Ureter (tissue), 1 donor: ENCODE measurements around the gene ACOX3. TPM values are rescaled to one million over a fixed set of nuclear protein-coding genes. Genes with fewer than 3 reads are reported as not detected.
"Not testable (repeated sequence)": the region's sequence is repeated elsewhere in the genome, so short reads cannot be mapped to it uniquely, and the experiment has no call there.

Source experiments
- DNase-seq: peaks from one replicate; pipeline ENCODE4 v3.0.0-alpha.2; 2020; ENCODE audit warnings: low spot score
- total RNA-seq: library from RNA; stranded (reverse); gene quantifications from one replicate; pipeline ENCODE4 v1.2.4, GENCODE V29; 2023
- donor health status: DM: yes; HTN: yes; CAD: no.

ACOX3 gene
- total RNA-seq, 1 donor from 2014 or later = 49.5 TPM

- DNase-seq = no peak
Observed at GRCh38 chr4:8388528-8388870, 52.0 kb downstream of the ACOX3 start.

DNA sequence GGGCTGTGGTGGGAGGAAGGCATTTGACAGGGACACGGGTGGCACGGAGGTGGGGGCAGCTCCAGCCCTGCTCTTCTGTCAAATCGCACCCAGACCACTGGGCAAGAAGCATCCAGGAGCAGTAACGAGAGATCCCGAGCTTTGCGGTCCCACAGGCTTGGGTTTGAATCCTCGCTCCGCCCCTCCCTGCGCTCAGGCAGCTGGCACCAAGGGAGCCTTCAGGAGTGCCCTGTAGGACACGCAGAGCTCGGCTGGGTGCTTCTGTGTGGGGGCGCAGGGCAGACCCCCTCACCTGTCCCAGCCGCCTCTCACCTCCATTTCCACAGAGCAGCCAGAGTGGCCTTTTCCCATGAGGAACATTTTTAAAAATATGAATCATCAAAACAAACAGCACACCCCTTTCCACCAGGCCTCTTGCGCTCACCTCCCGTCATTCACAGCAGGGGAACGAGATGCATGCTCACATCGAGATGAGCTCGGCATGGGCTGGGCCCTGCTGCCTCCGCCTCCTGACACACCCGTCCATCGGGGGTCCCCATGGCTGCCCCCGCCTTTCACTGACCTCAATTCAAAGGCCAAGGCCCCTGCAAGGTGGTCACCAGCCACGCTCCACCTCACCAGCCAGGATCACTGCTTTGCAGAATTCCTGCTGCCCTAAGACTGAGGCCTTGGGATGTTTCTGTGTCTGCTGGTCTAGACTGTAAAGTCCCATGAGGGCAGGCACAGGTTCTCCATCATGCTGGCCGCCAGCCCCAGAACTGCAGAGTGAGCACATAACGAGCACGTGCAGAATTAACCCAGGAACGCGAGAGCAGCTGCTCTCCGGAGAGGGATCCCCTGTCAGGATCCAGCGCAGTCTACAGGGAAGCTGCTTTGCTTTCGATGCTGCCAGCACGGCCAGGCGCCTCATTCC is 52.7 kb downstream of the ACOX3 start:
- no peak for DNase-seq

GRCh38 chr4:8387194-8387593 is 53.3 kb downstream of the ACOX3 start:
- no peak for DNase-seq

- no peak for DNase-seq
Observed at GRCh38 chr4:8386731-8387130, 53.8 kb downstream of the ACOX3 start.

GRCh38 chr4:8386131-8386530 is 54.4 kb downstream of the ACOX3 start:
- DNase-seq = not testable (repeated sequence)

GRCh38 chr4:8385611-8386010 is 54.9 kb downstream of the ACOX3 start:
- DNase-seq = no peak

DNA sequence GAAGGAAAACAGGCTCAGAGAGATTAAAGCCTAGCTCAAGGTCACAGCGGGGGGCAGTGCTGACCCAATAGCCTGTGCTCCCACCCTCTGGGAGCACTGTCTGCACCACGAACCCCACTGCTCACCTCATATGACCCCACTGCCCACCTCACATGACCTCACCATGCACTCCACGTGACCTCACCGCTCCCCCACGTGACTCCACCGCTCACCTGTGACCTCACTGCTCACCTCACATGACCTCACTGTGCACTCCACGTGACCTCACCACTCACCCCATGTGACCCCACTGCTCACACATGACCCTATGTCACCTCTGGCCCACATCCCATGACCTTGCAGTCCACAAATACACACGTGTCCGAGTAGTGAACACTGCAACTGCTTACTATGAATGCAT is 55.4 kb downstream of the ACOX3 start:
- DNase-seq = no peak

GRCh38 chr4:8384397-8385060 is 56.0 kb downstream of the ACOX3 start:
- no peak for DNase-seq

DNA sequence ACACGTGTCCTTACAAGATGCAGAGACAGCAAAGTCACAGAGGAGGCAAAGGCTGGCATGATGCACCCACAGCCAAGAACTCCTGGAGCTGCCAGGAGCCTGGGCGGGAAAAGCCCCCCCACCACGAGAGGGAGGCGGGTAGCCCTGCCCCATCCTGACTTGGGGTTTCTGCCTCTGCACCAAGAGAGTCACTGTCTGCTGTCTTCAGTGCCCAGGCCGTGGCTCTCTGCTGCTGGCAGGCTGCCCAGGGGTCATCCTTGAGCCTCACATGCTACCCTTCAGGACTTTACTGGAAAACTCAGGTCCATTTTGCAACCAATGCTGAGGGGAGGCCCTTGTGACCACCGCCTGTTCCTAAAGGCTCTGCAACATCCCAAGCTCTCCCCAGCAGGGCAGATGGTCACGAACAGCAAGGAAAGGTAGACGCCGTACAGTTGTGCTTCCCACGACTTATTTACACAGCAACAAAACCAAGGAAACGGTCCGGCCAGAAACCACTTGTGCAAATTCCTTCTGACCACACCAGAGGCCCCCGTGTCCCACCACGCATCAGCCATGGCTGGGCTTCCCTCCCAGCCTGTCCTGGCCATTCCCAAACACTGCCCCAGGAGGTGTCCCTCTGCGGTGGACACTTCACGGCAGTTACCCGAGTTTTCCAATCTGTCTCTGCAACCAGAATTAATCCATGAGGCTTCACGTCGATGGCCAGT is 56.9 kb downstream of the ACOX3 start:
- no peak for DNase-seq

- no peak for DNase-seq
Observed at GRCh38 chr4:8383016-8383415, 57.5 kb downstream of the ACOX3 start.

DNA sequence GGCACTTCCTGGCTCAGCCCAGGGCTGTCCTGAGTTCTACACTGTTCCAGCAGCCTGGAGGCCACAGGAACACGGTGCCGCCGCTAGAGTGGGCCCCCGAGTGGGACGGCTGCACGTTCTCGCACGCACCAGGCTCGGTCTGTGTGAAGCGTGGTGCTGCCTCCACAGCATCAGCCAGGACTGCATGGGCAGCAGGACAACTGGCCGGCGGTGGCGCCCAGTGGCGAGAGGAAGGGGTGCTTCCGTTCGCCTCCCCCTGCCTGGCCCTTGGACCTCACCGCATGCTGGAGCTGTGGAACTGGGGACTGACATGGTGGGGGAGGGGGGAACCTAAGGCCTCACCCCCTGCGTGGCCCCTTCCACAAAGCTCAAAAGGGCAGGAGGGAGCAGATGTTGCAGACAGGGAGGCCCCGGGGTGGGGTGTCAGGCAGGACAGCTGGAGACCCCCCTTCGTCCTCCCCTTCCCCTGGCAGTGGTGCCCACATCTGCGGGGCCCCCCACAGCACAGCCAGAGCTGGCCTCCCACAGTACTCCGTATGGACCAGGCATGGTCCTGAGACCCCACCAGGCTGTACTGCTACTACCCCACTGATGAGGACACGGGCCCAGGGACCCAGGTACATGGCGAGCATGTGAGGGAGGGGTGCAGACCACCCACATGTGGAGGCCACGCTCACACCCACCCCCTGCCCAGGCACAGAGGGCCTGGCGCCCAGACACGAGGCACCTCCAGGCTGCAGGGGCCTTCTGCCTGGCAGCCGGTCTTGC is 58.5 kb downstream of the ACOX3 start:
- no peak for DNase-seq

- no peak for DNase-seq
Observed at GRCh38 chr4:8380511-8381415, 59.8 kb downstream of the ACOX3 start.

- no peak for DNase-seq
Observed at GRCh38 chr4:8379771-8380170, 60.8 kb downstream of the ACOX3 start.

DNA sequence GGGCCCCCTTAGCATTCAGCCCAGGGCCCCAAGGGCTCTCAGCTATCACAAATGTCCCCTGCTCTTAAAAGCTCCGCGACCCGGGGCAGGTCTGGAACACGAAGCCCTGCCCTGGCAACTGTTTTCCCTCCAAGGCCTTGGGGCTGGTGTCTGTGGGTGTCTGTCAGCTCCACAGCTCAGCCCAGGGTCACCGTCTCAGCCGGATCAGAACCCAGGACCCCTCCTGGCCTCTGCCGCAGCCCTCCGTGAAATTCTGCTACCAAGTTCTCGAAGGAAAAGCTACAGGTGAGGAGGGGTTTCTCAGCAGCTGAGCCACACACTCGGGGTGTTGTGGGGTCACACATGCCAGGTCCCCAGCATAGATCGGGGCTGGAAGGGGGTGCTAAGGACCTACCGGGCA is 61.2 kb downstream of the ACOX3 start:
- DNase-seq = no peak

- DNase-seq = no peak
Observed at GRCh38 chr4:8378776-8379175, 61.7 kb downstream of the ACOX3 start.

- DNase-seq = no peak
Observed at GRCh38 chr4:8378101-8378724, 62.3 kb downstream of the ACOX3 start.

GRCh38 chr4:8377103-8378075 is 63.1 kb downstream of the ACOX3 start:
- no peak for DNase-seq

DNA sequence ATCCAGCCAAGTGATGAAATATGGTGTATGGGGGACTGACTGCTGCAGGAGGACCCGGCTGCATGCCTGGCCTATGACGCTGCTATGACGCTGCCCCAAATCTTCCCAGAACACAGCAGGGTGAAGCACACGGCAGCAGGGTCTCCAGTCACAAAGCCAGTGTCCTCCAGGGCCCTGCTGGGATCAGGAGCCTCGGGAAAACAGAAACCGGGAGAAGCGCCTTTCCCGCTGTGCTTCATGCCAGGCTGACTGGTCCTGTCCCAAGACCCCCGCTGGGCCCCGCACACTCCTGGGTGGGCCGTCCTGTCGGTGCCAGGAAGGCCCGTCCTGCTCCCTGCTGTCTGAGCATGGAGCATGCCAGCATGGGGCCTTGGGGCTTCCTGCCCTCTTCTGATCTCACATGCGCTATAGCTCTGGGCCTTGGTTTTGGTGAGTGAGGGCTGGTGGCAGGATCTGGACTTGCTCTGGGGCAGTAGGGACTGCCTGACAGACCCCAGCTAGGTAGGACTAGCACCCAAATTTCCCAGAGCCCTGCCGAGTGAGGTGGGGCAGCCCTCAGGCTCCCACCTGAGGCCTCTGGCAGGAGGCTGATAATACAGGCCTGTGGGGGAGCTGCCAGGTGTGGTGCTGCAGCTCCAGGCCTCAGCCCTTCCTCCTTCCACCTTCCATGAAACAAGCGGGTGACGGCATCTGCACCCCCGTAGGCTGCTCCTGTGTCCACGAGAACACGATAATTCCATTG is 64.0 kb downstream of the ACOX3 start:
- no peak for DNase-seq
